IMR-90 (cell line): ENCODE measurements around the gene PRADC1. TPM values are rescaled to one million over a fixed set of nuclear protein-coding genes. Genes with fewer than 3 reads are reported as not detected.

ENCODE experiments used
- ATAC-seq: fragments of 200-7000 bp; cut with Tn5 transposase; 2 replicates; pipeline ENCODE4 v1.9.1; 2020; ENCODE audit warnings: low read depth, mild to moderate bottlenecking, moderate library complexity
- BruUV-seq: library from RNA; stranded (reverse); fragments of 400-500 nt; replicated peaks from 2 replicates; lab custom pipeline; 2021; lab: Mats Ljungman, UMichigan
- CTCF ChIA-PET: fragments of 300-600 bp; formaldehyde crosslinking; extraction: SDS; loops from one replicate; lab custom pipeline; 2021; ENCODE audit warnings: antibody characterized with exemption; lab: Yijun Ruan, JAX
- POLR2A ChIA-PET: fragments of 300-600 bp; sonication (Branson Sonifier 250); formaldehyde crosslinking; loops from one replicate; lab custom pipeline; 2022; ENCODE audit warnings: antibody characterized with exemption; ENCODE audit not compliant: unreplicated experiment; lab: Charles Lee
- DNase-seq: peaks from one replicate; pipeline ENCODE4 v3.0.0; 2013
- H2AFZ ChIP-seq: replicated peaks from 2 replicates; pipeline ENCODE3; 2013; ENCODE audit warnings: low read length, mild to moderate bottlenecking; ENCODE audit not compliant: poor library complexity
- H2AK5ac ChIP-seq: 2 replicates; pipeline ENCODE4 v1.6.1; 2013; ENCODE audit warnings: low read depth, low read length, inconsistent platforms
- H2AK9ac ChIP-seq: replicated peaks from 2 replicates; pipeline ENCODE3; 2013; ENCODE audit warnings: mild to moderate bottlenecking, low read depth, low read length, moderate library complexity; ENCODE audit not compliant: poor library complexity
- H2BK120ac ChIP-seq: 2 replicates; pipeline ENCODE4 v1.6.1; 2013; ENCODE audit warnings: low read depth, low read length, inconsistent platforms
- H2BK15ac ChIP-seq: 3 replicates; pipeline ENCODE4 v1.6.1; 2013; ENCODE audit warnings: low read depth, low read length, inconsistent platforms
- H2BK20ac ChIP-seq: 2 replicates; pipeline ENCODE4 v1.6.1; 2013; ENCODE audit warnings: low read depth, mild to moderate bottlenecking, inconsistent platforms, low read length, moderate library complexity
- H2BK5ac ChIP-seq: 2 replicates; pipeline ENCODE4 v1.6.1; 2013; ENCODE audit warnings: mild to moderate bottlenecking, low read depth, low read length, inconsistent platforms; ENCODE audit not compliant: poor library complexity, severe bottlenecking
- H3K14ac ChIP-seq: replicated peaks from 2 replicates; pipeline ENCODE4 v1.6.1; 2013; ENCODE audit warnings: low read depth, low read length, inconsistent platforms
- H3K18ac ChIP-seq: 2 replicates; pipeline ENCODE4 v1.6.1; 2013; ENCODE audit warnings: low read depth, low read length, control low read depth
- H3K23ac ChIP-seq: 2 replicates; pipeline ENCODE4 v1.6.1; 2013; ENCODE audit warnings: low read depth, low read length, inconsistent platforms
- H3K27ac ChIP-seq: 2 replicates; pipeline ENCODE4 v1.5.1; 2013; ENCODE audit warnings: mild to moderate bottlenecking, control low read depth, low read length; ENCODE audit not compliant: insufficient read depth
- H3K27me3 ChIP-seq: 2 replicates; pipeline ENCODE4 v1.6.1; 2013; ENCODE audit warnings: low read length; ENCODE audit not compliant: control insufficient read depth, insufficient read depth
- H3K36me3 ChIP-seq: 2 replicates; pipeline ENCODE4 v1.6.1; 2013; ENCODE audit warnings: low read length, mixed read lengths; ENCODE audit not compliant: control insufficient read depth, insufficient read depth
- H3K4ac ChIP-seq: 2 replicates; pipeline ENCODE4 v1.6.1; 2013; ENCODE audit warnings: low read depth, low read length, inconsistent platforms
- H3K4me1 ChIP-seq: 2 replicates; pipeline ENCODE4 v1.6.1; 2013; ENCODE audit warnings: low read length, mixed read lengths; ENCODE audit not compliant: control insufficient read depth, insufficient read depth
- H3K4me2 ChIP-seq: 2 replicates; pipeline ENCODE4 v1.6.1; 2013; ENCODE audit warnings: low read depth, mild to moderate bottlenecking, control low read depth, low read length, moderate library complexity
- H3K4me3 ChIP-seq: 2 replicates; pipeline ENCODE4 v1.5.1; 2013; ENCODE audit warnings: low read depth, mild to moderate bottlenecking, control low read depth, low read length, moderate library complexity; ENCODE audit not compliant: insufficient read depth
- H3K56ac ChIP-seq: 2 replicates; pipeline ENCODE4 v1.6.1; 2013; ENCODE audit warnings: low read length, inconsistent platforms; ENCODE audit not compliant: insufficient read depth; ENCODE audit errors: extremely low read depth
- H3K79me1 ChIP-seq, 2 experiments: 2 replicates each; pipeline ENCODE4 v1.6.1; 2013; ENCODE audit warnings: low read length in 2 of 2, inconsistent platforms in 1 of 2, low read depth in 1 of 2
- H3K9ac ChIP-seq: 2 replicates; pipeline ENCODE4 v1.6.1; 2013; ENCODE audit warnings: low read depth, low read length, control low read depth
- H3K9me1 ChIP-seq: 2 replicates; pipeline ENCODE4 v1.6.1; 2013; ENCODE audit warnings: low read length, inconsistent platforms; ENCODE audit not compliant: insufficient read depth
- H3K9me3 ChIP-seq: 2 replicates; pipeline ENCODE4 v1.6.1; 2013; ENCODE audit warnings: low read length; ENCODE audit not compliant: control insufficient read depth, insufficient read depth
- H4K20me1 ChIP-seq: 2 replicates; pipeline ENCODE4 v1.6.1; 2013; ENCODE audit warnings: low read length, inconsistent platforms; ENCODE audit not compliant: insufficient read depth
- H4K5ac ChIP-seq: 2 replicates; pipeline ENCODE4 v1.6.1; 2013; ENCODE audit warnings: mild to moderate bottlenecking, low read depth, low read length, control low read depth
- H4K8ac ChIP-seq, 2 experiments: 2 replicates each; pipeline ENCODE4 v1.6.1; 2013; ENCODE audit warnings: low read depth in 2 of 2, low read length in 2 of 2, control low read depth in 1 of 2, inconsistent platforms in 1 of 2
- H4K91ac ChIP-seq: 2 replicates; pipeline ENCODE4 v1.6.1; 2013; ENCODE audit warnings: low read depth, low read length, inconsistent platforms; ENCODE audit not compliant: insufficient read depth
- MXI1 ChIP-seq: IDR thresholded peaks from 2 replicates; pipeline ENCODE4 v1.6.1; 2012; ENCODE audit warnings: low read depth, mild to moderate bottlenecking, low read length, moderate library complexity, borderline replicate concordance
- POLR2A ChIP-seq: IDR thresholded peaks from 2 replicates; pipeline ENCODE4 v1.6.1; 2012; ENCODE audit warnings: mild to moderate bottlenecking, low read depth, low read length
- WGBS, 2 experiments: methylation state at CpG; one replicate each; pipeline versions ENCODE4 v1.1.5 to v1.1.7; 2013; ENCODE audit warnings: missing lambda C conversion rate in 2 of 2; ENCODE audit not compliant: insufficient read length in 1 of 2; ENCODE audit errors: extremely low coverage in 2 of 2; 5-methylcytosine and 5-hydroxymethylcytosine counted together
- dilution Hi-C: fragments of 300-500 bp; cut with HindIII; formaldehyde crosslinking; loops from one replicate; pipeline ENCODE4 v1.14.3; 2018; ENCODE audit warnings: low sequenced_read_pairs; ENCODE audit not compliant: unreplicated experiment
- in situ Hi-C: fragments of 300-500 bp; cut with MboI; formaldehyde crosslinking; loops from 3 replicates; pipeline ENCODE4 v1.14.3; 2019; ENCODE audit warnings: low sequenced_read_pairs, inconsistent platforms, mixed read lengths
- intact Hi-C: fragments of 100-400 bp; cut with micrococcal nuclease; formaldehyde crosslinking; loops from 2 replicates; pipeline ENCODE4 v1.10.0; 2022
- polyA plus RNA-seq, 3 experiments: library from polyadenylated mRNA; depleted of rRNA; stranded (reverse); fragments of >200 nt; gene quantifications; 2 replicates each; pipeline ENCODE4 v1.2.3, GENCODE V29; 2012; ENCODE audit warnings: low replicate concordance in 1 of 3
- total RNA-seq: library from RNA; depleted of rRNA; stranded (reverse); fragments of >200 nt; gene quantifications from 2 replicates; pipeline ENCODE4 v1.2.3, GENCODE V29; 2012
- TF ChIP-seq, protein P1 (sequence below): conservative IDR thresholded peaks from 2 replicates; pipeline ENCODE4 v1.5.1; 2012; ENCODE audit warnings: mild to moderate bottlenecking, low read depth, low read length, improper control_type of control experiment
- TF ChIP-seq, protein P2 (sequence below): fragments of 150-350 bp; IDR thresholded peaks from 2 replicates; pipeline ENCODE4 v1.6.1; 2017; ENCODE audit warnings: mild to moderate bottlenecking, antibody characterized with exemption, low read length, low read depth

PRADC1 gene
- total and polyA plus RNA-seq, 2 of the 4 experiments (the other 2 are of a cell fraction) = 13.1 to 18.4 TPM

DNA sequence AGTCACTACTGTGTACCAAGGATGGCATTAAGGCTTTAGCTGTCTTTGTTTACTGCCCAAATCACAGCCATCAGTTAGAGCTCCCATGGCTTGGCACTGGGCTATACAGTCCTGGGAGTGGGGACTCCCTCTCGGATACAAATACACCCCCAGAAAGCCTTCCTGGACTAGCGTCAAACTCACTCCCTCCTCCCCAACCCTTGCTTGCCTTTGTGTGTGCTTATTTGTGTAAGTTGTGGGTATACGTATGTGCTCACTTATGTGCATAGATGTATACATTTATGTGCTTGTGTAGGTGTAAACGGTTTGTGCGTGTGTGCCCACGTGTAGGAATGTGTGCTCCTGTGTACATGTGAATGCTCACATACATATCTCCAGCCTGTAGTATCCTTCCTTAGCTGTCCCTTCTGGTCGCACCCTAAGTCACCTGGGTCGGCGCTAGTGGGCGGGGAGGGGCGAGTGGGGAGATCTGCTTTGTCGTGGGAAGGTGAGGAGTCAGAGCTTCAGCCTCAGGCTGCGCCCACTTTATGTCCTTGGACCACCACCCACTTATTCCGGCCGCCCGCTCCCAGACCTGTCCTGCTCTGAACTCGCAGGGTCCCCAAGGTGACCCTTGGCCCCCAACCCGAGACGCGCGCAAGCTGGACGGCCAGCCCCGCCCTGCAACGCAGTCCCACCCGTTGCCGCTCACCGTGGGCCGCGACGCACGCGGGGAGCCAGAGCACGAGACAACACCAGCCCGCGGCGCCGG lies 461 bp downstream of the PRADC1 start:
- peak overlapping the region; percentile 95 for H3K4me2 ChIP-seq
- WGBS, 2 experiments = 0% methylated on average over 17 of the region's 37 CpGs; no CpG with 5 or more reads in 1 of the 2 experiments

More for the DNA sequence above, 461 bp downstream of the PRADC1 start:
- ChIA-PET CTCF (no interaction called here), POLR2A (interaction anchor here (0.6 kb wide), 1 partner anchor 35 kb away, joined by 4 read pairs; no protein-coding TSS in a partner anchor)
- peak overlapping the region; percentile 95 for H2AFZ ChIP-seq
- no peaks in the 10 kb centered on the region for H3K9me3 ChIP-seq
- DNase-seq = no peak
- TF ChIP-seq POLR2A = no peak
- TF ChIP-seq, protein P1, sequence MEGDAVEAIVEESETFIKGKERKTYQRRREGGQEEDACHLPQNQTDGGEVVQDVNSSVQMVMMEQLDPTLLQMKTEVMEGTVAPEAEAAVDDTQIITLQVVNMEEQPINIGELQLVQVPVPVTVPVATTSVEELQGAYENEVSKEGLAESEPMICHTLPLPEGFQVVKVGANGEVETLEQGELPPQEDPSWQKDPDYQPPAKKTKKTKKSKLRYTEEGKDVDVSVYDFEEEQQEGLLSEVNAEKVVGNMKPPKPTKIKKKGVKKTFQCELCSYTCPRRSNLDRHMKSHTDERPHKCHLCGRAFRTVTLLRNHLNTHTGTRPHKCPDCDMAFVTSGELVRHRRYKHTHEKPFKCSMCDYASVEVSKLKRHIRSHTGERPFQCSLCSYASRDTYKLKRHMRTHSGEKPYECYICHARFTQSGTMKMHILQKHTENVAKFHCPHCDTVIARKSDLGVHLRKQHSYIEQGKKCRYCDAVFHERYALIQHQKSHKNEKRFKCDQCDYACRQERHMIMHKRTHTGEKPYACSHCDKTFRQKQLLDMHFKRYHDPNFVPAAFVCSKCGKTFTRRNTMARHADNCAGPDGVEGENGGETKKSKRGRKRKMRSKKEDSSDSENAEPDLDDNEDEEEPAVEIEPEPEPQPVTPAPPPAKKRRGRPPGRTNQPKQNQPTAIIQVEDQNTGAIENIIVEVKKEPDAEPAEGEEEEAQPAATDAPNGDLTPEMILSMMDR = no peak
- TF ChIP-seq, protein P2, sequence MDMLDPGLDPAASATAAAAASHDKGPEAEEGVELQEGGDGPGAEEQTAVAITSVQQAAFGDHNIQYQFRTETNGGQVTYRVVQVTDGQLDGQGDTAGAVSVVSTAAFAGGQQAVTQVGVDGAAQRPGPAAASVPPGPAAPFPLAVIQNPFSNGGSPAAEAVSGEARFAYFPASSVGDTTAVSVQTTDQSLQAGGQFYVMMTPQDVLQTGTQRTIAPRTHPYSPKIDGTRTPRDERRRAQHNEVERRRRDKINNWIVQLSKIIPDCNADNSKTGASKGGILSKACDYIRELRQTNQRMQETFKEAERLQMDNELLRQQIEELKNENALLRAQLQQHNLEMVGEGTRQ = no peak
- no peak for TF ChIP-seq MXI1
- H2AK9ac ChIP-seq = peak overlapping the region; percentile 22
- no peaks in the 10 kb centered on the region for H3K27me3 ChIP-seq
- no peak overlapping the region for H4K5ac ChIP-seq
- H3K36me3 ChIP-seq = peaks cover 1% of the 10 kb centered on the region
- peak overlapping the region; percentile 13 to 30; a peak in 2 of 4 replicates for H4K8ac ChIP-seq
- in situ Hi-C loops (no loop called here), dilution Hi-C loops (no loop called here), intact Hi-C loops (loop anchor here (5.0 kb wide), 1 partner anchor 505 kb away; the partner anchor contains the start of gene TPRKB)
- H3K18ac ChIP-seq = no peak overlapping the region
- no peak for ATAC-seq
- H3K79me1 ChIP-seq = peaks cover 5 to 35% of the 10 kb centered on the region in 2 experiments
- no peak overlapping the region for H2BK5ac ChIP-seq
- H3K23ac ChIP-seq = peak overlapping the region; percentile 91; the same call in 1 of the 2 replicates
- no peak overlapping the region for H2BK20ac ChIP-seq
- H2BK15ac ChIP-seq = no peak overlapping the region
- peak overlapping the region; percentile 23; the same call in 1 of the 2 replicates for H3K9ac ChIP-seq
- no TSS peak for BruUV-seq
- peak overlapping the region; percentile 24; the same call in 1 of the 2 replicates for H3K14ac ChIP-seq
- peaks cover 9% of the 10 kb centered on the region for H3K9me1 ChIP-seq
- H3K4me1 ChIP-seq = peaks cover 5% of the 10 kb centered on the region; the same call in 1 of the 2 replicates
- no peak overlapping the region for H3K56ac ChIP-seq
- H2BK120ac ChIP-seq = no peak overlapping the region
- peak overlapping the region; percentile 9; the same call in 1 of the 2 replicates for H2AK5ac ChIP-seq
- H4K91ac ChIP-seq = no peak overlapping the region
- H3K4me3 ChIP-seq = peak overlapping the region; percentile 51
- H3K4ac ChIP-seq = peak overlapping the region; percentile 49
- H3K27ac ChIP-seq = peak overlapping the region; percentile 26; the same call in 1 of the 2 replicates
- peaks cover 34% of the 10 kb centered on the region for H4K20me1 ChIP-seq
